Stimulated activated CD8-positive, alpha-beta memory T cell treated with anti-CD3 and anti-CD28 coated beads, Interleukin-4, amount 100 ng/mL, for 1 hour (primary cell): ENCODE measurements around the gene GPC6.

Source experiments
- DNase-seq, 2 donors: peaks; one replicate each; pipeline ENCODE4 v3.0.0-alpha.2; 2020; ENCODE audit warnings: low read depth in 2 of 2, low spot score in 1 of 2

GPC6 gene

GRCh38 chr13:94227255-94227879 is 1000.8 kb downstream of the GPC6 start:
- no peak for DNase-seq

GRCh38 chr13:94228763-94229162 is 1002.2 kb downstream of the GPC6 start:
- no peak for DNase-seq

- DNase-seq, result no peak
Observed at GRCh38 chr13:94232161-94232950, 1005.7 kb downstream of the GPC6 start.

GRCh38 chr13:94232956-94233355 is 1006.3 kb downstream of the GPC6 start:
- no peak for DNase-seq

GRCh38 chr13:94233401-94233800 is 1006.8 kb downstream of the GPC6 start:
- DNase-seq, result no peak

- no peak for DNase-seq
Observed at GRCh38 chr13:94233837-94234236, 1007.2 kb downstream of the GPC6 start.

- DNase-seq, result no peak
Observed at GRCh38 chr13:94234738-94235137, 1008.1 kb downstream of the GPC6 start.

- no peak for DNase-seq
Observed at GRCh38 chr13:94236132-94236531, 1009.5 kb downstream of the GPC6 start.

- no peak for DNase-seq
Observed at GRCh38 chr13:94236872-94237271, 1010.3 kb downstream of the GPC6 start.

- no peak for DNase-seq
Observed at GRCh38 chr13:94239135-94239534, 1012.5 kb downstream of the GPC6 start.

GRCh38 chr13:94242554-94242953 is 1015.9 kb downstream of the GPC6 start:
- no peak for DNase-seq

GRCh38 chr13:94243551-94243950 is 1016.9 kb downstream of the GPC6 start:
- no peak for DNase-seq

- DNase-seq, result no peak
Observed at GRCh38 chr13:94246495-94246894, 1019.9 kb downstream of the GPC6 start.

GRCh38 chr13:94247890-94248289 is 1021.3 kb downstream of the GPC6 start:
- no peak for DNase-seq

- no peak for DNase-seq
Observed at GRCh38 chr13:94248454-94249228, 1022.0 kb downstream of the GPC6 start.

GRCh38 chr13:94249512-94249911 is 1022.9 kb downstream of the GPC6 start:
- DNase-seq, result no peak

- DNase-seq, result no peak
Observed at GRCh38 chr13:94251831-94252608, 1025.4 kb downstream of the GPC6 start.

GRCh38 chr13:94254737-94255136 is 1028.1 kb downstream of the GPC6 start:
- DNase-seq, result no peak

- no peak for DNase-seq
Observed at GRCh38 chr13:94256721-94257120, 1030.1 kb downstream of the GPC6 start.

GRCh38 chr13:94259984-94260383 is 1033.4 kb downstream of the GPC6 start:
- no peak for DNase-seq

GRCh38 chr13:94261163-94261562 is 1034.6 kb downstream of the GPC6 start:
- DNase-seq, result no peak
